A549 (cell line): Measurements from ENCODE around the gene BCL3. TPM values are rescaled to one million over a fixed set of nuclear protein-coding genes. Genes with fewer than 3 reads are reported as not detected.
A peak's percentile ranks its signal among the peaks of the same experiment; 100 is the strongest.

Source experiments
- ATAC-seq, 2 experiments: fragments of 200-7000 bp in 1 of 2; fragments of >200 bp in 1 of 2; cut with Nextera tagmentation in 1 of 2; cut with Tn5 transposase in 1 of 2; 3 replicates each; pipeline versions ENCODE4 v1.8.0 to v1.9.1; 2018 to 2020; ENCODE audit warnings: mild to moderate bottlenecking in 1 of 2, moderate library complexity in 1 of 2
- CTCF ChIA-PET: fragments of 300-600 bp; sonication (Branson Sonifier 250); formaldehyde crosslinking; extraction: SDS; loops from one replicate; lab custom pipeline; 2021; ENCODE audit warnings: antibody characterized with exemption, inconsistent platforms; lab: Yijun Ruan, JAX
- POLR2A ChIA-PET: fragments of 350-600 bp; formaldehyde crosslinking; extraction: SDS; loops from one replicate; lab custom pipeline; 2021; ENCODE audit warnings: antibody characterized with exemption, inconsistent platforms; lab: Yijun Ruan, JAX
- DNase-seq, 2 experiments: peaks; one replicate each; pipeline versions ENCODE4 v3.0.0 to v3.0.0-alpha.2; 2011 to 2016; ENCODE audit warnings: low read depth in 1 of 2, low spot score in 1 of 2
- FAIRE-seq: peaks from 2 replicates; lab custom pipeline; 2011; peaks lifted over from hg19 to GRCh38; lab: Jason Lieb, UNC
- H3K27ac ChIP-seq, 2 experiments: fragments of >200 bp; sonication (Bioruptor Twin); formaldehyde crosslinking; 3 replicates each; pipeline ENCODE4 v1.5.1; 2016 to 2017
- H3K4me1 ChIP-seq: fragments of >200 bp; sonication (Bioruptor Twin); formaldehyde crosslinking; 3 replicates; pipeline ENCODE4 v1.6.1; 2016
- H3K4me2 ChIP-seq: fragments of >200 bp; sonication (Bioruptor Twin); formaldehyde crosslinking; 3 replicates; pipeline ENCODE4 v1.6.1; 2016
- H3K4me3 ChIP-seq: fragments of >200 bp; sonication (Bioruptor Twin); formaldehyde crosslinking; 3 replicates; pipeline ENCODE4 v1.5.1; 2016
- H3K9me3 ChIP-seq: fragments of >200 bp; sonication (Bioruptor Twin); formaldehyde crosslinking; 3 replicates; pipeline ENCODE4 v1.6.1; 2016
- CEBPB ChIP-seq, 2 experiments: fragments of >200 bp in 1 of 2; sonication (Bioruptor Twin) in 1 of 2; formaldehyde crosslinking in 1 of 2; IDR thresholded peaks; 2 replicates each; pipeline ENCODE4 v1.6.1; 2012 to 2016
- CHD4 ChIP-seq: fragments of 200-600 bp; sonication (generic); IDR thresholded peaks from 2 replicates; pipeline ENCODE4 v1.6.1; 2016; ENCODE audit warnings: antibody characterized with exemption, mild to moderate bottlenecking, borderline replicate concordance
- EP300 ChIP-seq, 2 experiments: fragments of >200 bp; sonication (Bioruptor Twin); formaldehyde crosslinking; IDR thresholded peaks; 2 replicates in 1 of 2; 3 replicates in 1 of 2; pipeline ENCODE4 v1.6.1; 2016 to 2017
- ESRRA ChIP-seq: fragments of 150-350 bp; IDR thresholded peaks from 2 replicates; pipeline ENCODE4 v1.6.1; 2014; ENCODE audit warnings: mild to moderate bottlenecking, low read length, borderline replicate concordance
- FOSB ChIP-seq: fragments of 250-450 bp; sonication (Bioruptor Pico); IDR thresholded peaks from 2 replicates; pipeline ENCODE4 v1.5.0; 2020; ENCODE audit warnings: mild to moderate bottlenecking, moderate library complexity
- FOSL2 ChIP-seq, 2 experiments: fragments of 450-650 bp in 1 of 2; fragments of >200 bp in 1 of 2; sonication (Bioruptor Twin) in 1 of 2; formaldehyde crosslinking; IDR thresholded peaks; 2 replicates each; pipeline versions ENCODE4 v1.5.0 to v1.6.1; 2016 to 2020; ENCODE audit warnings: mild to moderate bottlenecking in 1 of 2, moderate library complexity in 1 of 2
- FOXS1 ChIP-seq: fragments of 250-450 bp; sonication (Bioruptor Pico); IDR thresholded peaks from 2 replicates; pipeline ENCODE4 v1.5.0; 2020; ENCODE audit warnings: mild to moderate bottlenecking, moderate library complexity
- GATA3 ChIP-seq: IDR thresholded peaks from 2 replicates; pipeline ENCODE4 v1.6.1; 2012; ENCODE audit warnings: borderline replicate concordance
- HOXB13 ChIP-seq: fragments of 250-450 bp; sonication (Bioruptor Pico); IDR thresholded peaks from 2 replicates; pipeline ENCODE4 v1.5.0; 2020; ENCODE audit warnings: low read depth, mild to moderate bottlenecking, moderate library complexity
- HOXB5 ChIP-seq: fragments of 250-450 bp; sonication (Bioruptor Pico); IDR thresholded peaks from 2 replicates; pipeline ENCODE4 v1.5.0; 2020; ENCODE audit warnings: mild to moderate bottlenecking, moderate library complexity
- KDM1A ChIP-seq: fragments of 200-600 bp; sonication (generic); IDR thresholded peaks from 2 replicates; pipeline ENCODE4 v1.6.1; 2016; ENCODE audit warnings: low read depth, mild to moderate bottlenecking
- MAFK ChIP-seq: fragments of 450-650 bp; IDR thresholded peaks from 2 replicates; pipeline ENCODE4 v1.6.1; 2014; ENCODE audit not compliant: partially characterized antibody
- MAZ ChIP-seq: fragments of 150-350 bp; IDR thresholded peaks from 2 replicates; pipeline ENCODE4 v1.6.1; 2014; ENCODE audit warnings: antibody characterized with exemption, low read depth, low read length, borderline replicate concordance
- POLR2A ChIP-seq: IDR thresholded peaks from 2 replicates; pipeline ENCODE4 v1.6.1; 2012; ENCODE audit warnings: mild to moderate bottlenecking, low read length
- POLR2AphosphoS2 ChIP-seq: conservative IDR thresholded peaks from 2 replicates; pipeline ENCODE4 v1.6.1; 2012; ENCODE audit warnings: low read length, improper control_type of control experiment, inconsistent platforms
- RNF2 ChIP-seq: fragments of 200-600 bp; sonication (generic); IDR thresholded peaks from 2 replicates; pipeline ENCODE4 v1.6.1; 2016; ENCODE audit warnings: low read depth, mild to moderate bottlenecking, antibody characterized with exemption, moderate library complexity, borderline replicate concordance
- SMC3 ChIP-seq: fragments of >200 bp; sonication (Bioruptor Twin); formaldehyde crosslinking; IDR thresholded peaks from 3 replicates; pipeline ENCODE4 v1.6.1; 2018; ENCODE audit warnings: inconsistent platforms
- SREBF2 ChIP-seq: fragments of 450-650 bp; IDR thresholded peaks from 2 replicates; pipeline ENCODE4 v1.6.1; 2014; ENCODE audit warnings: mild to moderate bottlenecking, moderate library complexity
- TP53 ChIP-seq: fragments of 250-450 bp; sonication (Bioruptor Pico); IDR thresholded peaks from 2 replicates; pipeline ENCODE4 v1.5.0; 2021; ENCODE audit warnings: mild to moderate bottlenecking, moderate library complexity
- ZFP36 ChIP-seq: fragments of 450-650 bp; IDR thresholded peaks from 2 replicates; pipeline ENCODE4 v1.6.1; 2014; ENCODE audit warnings: borderline replicate concordance; ENCODE audit not compliant: partially characterized antibody
- ZSCAN20 ChIP-seq: fragments of 250-450 bp; sonication (Bioruptor Pico); IDR thresholded peaks from 2 replicates; pipeline ENCODE4 v1.8.0; 2022; ENCODE audit warnings: mild to moderate bottlenecking, moderate library complexity
- WGBS: methylation state at CpG from one replicate; pipeline ENCODE4 v1.1.6; 2017; ENCODE audit errors: missing lambda C conversion rate; 5-methylcytosine and 5-hydroxymethylcytosine counted together
- polyA plus RNA-seq, 4 experiments: library from polyadenylated mRNA; depleted of rRNA in 3 of 4; stranded (reverse); fragments of >200 nt; fragmentation: RNase III in 1 of 4; extraction: RNeasy Plus Mini Kit Qiagen cat#74134 plus additional on column Dnase treatment in 1 of 4; gene quantifications; 2 replicates in 3 of 4; 3 replicates in 1 of 4; pipeline ENCODE4 v1.2.3, GENCODE V29; 2011 to 2017
- TF ChIP-seq, protein P1 (sequence below): IDR thresholded peaks from 2 replicates; pipeline ENCODE4 v1.6.1; 2012
- TF ChIP-seq, protein P2 (sequence below): IDR thresholded peaks from 2 replicates; pipeline ENCODE4 v1.6.1; 2012; ENCODE audit warnings: low read depth, borderline replicate concordance
- TF ChIP-seq, protein P3 (sequence below): fragments of 450-650 bp; IDR thresholded peaks from 2 replicates; pipeline ENCODE4 v1.6.1; 2014; ENCODE audit warnings: antibody characterized with exemption
- TF ChIP-seq, protein P4 (sequence below): IDR thresholded peaks from 2 replicates; pipeline ENCODE4 v1.6.1; 2012

The BCL3 gene
- polyA plus RNA-seq, 2 of the 4 experiments (the other 2 are of a cell fraction) = 22.6 to 72.1 TPM

DNA sequence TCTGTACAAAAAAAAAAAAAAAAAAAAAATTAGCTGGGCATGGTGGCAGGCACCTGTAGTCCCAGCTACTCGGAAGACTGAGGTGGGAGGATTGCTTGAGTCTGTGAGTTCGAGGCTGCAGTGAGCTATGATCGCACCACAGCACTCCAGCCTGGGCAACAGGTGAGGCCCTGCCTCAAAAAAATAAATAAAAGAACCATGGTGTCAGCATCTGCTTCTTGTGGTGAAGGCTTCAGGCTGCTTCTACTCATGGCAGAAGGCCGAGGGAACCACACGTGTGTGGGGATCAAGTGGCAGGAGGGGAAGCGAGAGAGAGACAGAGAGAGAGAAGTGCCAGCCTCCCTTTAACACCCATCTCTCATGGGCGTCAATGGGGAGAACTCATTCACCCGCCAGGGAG is 13.5 kb downstream of the BCL3 start:
- WGBS = 87% methylated on average over 8 of the region's 8 CpGs
- CTCF ChIA-PET = interaction anchor here (1.6 to 48.5 kb wide), 2 partner anchors 9 to 36 kb away, joined by 11 to 1899 read pairs; no protein-coding TSS in a partner anchor
- TF ChIP-seq, protein P1, sequence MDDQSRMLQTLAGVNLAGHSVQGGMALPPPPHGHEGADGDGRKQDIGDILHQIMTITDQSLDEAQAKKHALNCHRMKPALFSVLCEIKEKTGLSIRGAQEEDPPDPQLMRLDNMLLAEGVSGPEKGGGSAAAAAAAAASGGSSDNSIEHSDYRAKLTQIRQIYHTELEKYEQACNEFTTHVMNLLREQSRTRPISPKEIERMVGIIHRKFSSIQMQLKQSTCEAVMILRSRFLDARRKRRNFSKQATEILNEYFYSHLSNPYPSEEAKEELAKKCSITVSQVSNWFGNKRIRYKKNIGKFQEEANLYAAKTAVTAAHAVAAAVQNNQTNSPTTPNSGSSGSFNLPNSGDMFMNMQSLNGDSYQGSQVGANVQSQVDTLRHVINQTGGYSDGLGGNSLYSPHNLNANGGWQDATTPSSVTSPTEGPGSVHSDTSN = no peak
- no peak for TF ChIP-seq FOSB (CRISPR knock-in tag)
- TF ChIP-seq POLR2A = no peak
- TF ChIP-seq KDM1A = no peak
- no peak for TF ChIP-seq HOXB5 (CRISPR knock-in tag)
- no peak for TF ChIP-seq HOXB13 (CRISPR knock-in tag)
- no peak for TF ChIP-seq POLR2AphosphoS2
- TF ChIP-seq CHD4 = no peak
- no peak for TF ChIP-seq ZSCAN20 (CRISPR knock-in tag)
- no peak for TF ChIP-seq ZFP36
- TF ChIP-seq SMC3 = no peak
- TF ChIP-seq MAZ = no peak

DNA sequence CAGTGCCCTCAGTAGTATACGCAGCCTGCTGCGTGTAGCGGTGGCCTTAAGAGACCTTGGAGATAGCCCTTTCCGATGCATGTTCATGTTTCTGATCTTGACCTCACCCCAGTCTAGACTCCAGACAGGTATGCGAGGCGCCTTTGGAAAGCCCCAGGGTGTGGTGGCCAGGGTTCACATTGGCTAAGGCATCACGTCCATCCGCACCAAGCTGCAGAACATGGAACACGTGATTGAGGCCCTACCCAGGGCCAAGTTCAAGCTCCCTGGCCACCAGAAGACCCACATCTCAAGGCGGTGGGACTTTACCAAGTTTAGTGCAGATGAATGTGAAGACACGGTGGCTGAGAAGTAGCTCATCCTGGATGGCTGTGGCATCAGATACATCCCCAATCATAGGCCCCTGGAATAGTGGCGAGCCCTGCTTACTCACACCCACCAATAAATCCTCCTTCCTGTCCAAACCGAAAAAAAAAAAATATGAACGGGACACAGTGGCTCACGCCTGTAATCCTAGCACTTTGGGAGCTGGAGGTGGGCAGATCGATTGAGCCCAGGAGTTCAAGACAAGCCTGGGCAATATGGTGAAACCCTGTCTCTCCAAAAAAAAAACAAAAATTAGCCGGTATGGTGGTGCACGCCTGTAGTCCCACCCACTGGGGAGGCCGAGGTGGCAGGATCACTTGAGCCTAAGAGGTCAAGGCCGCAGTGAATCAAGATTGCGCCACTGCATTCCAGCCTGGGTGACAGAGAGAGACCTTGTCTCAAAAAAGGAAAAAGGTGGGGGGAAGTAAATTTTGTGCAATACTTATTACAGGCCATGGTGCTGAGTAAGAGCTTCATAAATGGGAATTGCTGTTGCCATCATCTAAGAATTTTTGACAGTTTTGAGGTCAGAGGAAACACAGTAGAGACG is 16.8 kb downstream of the BCL3 start:
- ChIA-PET POLR2A (interaction anchor here (0.7 to 2.3 kb wide), 5 partner anchors 20 to 81 kb away, joined by 3 to 14 read pairs (median 5); partner anchors contain the start of gene NECTIN2), CTCF (interaction anchor here (0.6 to 48.5 kb wide), 10 partner anchors 12 to 188 kb away, joined by 3 to 1899 read pairs (median 10); partner anchors contain the start of gene BCL3)
- Histone ChIP-seq H3K4me3 (no peak overlapping the region), H3K4me1 (peaks cover 40% of the 10 kb centered on the region), H3K9me3 (no peaks in the 10 kb centered on the region), H3K4me2 (0 out of 3 replicates have a peak overlapping the region, but pooled peaks have one; percentile 2), H3K27ac (peak overlapping the region; percentile 31 to 88)
- ATAC-seq (peak; percentile 10 to 51; a peak in 3 of 6 replicates), FAIRE-seq (no peak), DNase-seq (peak in 1 of 2 experiments; percentile 89)
- TF ChIP-seq, protein P2, sequence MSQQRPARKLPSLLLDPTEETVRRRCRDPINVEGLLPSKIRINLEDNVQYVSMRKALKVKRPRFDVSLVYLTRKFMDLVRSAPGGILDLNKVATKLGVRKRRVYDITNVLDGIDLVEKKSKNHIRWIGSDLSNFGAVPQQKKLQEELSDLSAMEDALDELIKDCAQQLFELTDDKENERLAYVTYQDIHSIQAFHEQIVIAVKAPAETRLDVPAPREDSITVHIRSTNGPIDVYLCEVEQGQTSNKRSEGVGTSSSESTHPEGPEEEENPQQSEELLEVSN = peak; percentile 36; the same call in 1 of the 2 replicates
- no peak for TF ChIP-seq FOSL2 (IDR thresholded peaks at IDR 0.05)
- peak; percentile 63 for TF ChIP-seq FOSL2 (CRISPR knock-in tag; IDR thresholded peaks at IDR 0.05)
- peak in 1 of 2 experiments; percentile 24; a peak in 2 of 5 replicates for TF ChIP-seq EP300 (IDR thresholded peaks at IDR 0.05)
- peak; percentile 56 to 94; a peak in 3 of 4 replicates for TF ChIP-seq CEBPB (IDR thresholded peaks at IDR 0.05)
- TF ChIP-seq, protein P3, sequence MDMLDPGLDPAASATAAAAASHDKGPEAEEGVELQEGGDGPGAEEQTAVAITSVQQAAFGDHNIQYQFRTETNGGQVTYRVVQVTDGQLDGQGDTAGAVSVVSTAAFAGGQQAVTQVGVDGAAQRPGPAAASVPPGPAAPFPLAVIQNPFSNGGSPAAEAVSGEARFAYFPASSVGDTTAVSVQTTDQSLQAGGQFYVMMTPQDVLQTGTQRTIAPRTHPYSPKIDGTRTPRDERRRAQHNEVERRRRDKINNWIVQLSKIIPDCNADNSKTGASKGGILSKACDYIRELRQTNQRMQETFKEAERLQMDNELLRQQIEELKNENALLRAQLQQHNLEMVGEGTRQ = peak; percentile 65
- TF ChIP-seq ESRRA = 0 out of 2 replicates have a peak, but pooled peaks have one; percentile 2
- no peak for TF ChIP-seq RNF2
- peak; percentile 30; the same call in 1 of the 2 replicates for TF ChIP-seq GATA3
- no peak for TF ChIP-seq FOXS1
- 0 out of 2 replicates have a peak, but pooled peaks have one; percentile 24 for TF ChIP-seq TP53
- no peak for TF ChIP-seq ZFP36
- TF ChIP-seq MAFK = peak; percentile 39
- no peak for TF ChIP-seq FOSB (CRISPR knock-in tag)
- TF ChIP-seq SREBF2 = no peak
- TF ChIP-seq, protein P4, sequence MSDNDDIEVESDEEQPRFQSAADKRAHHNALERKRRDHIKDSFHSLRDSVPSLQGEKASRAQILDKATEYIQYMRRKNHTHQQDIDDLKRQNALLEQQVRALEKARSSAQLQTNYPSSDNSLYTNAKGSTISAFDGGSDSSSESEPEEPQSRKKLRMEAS = peak; percentile 51
- no peak for TF ChIP-seq CHD4
- 64% methylated on average over 22 of the region's 22 CpGs for WGBS

More for the DNA sequence above, 13.5 kb downstream of the BCL3 start:
- FAIRE-seq (no peak), DNase-seq (peak in 1 of 2 experiments; percentile 52), ATAC-seq (no peak)
- Histone ChIP-seq H3K9me3 (no peaks in the 10 kb centered on the region), H3K4me1 (peaks cover 46% of the 10 kb centered on the region), H3K4me2 (no peak overlapping the region), H3K4me3 (no peak overlapping the region), H3K27ac (peak overlapping the region in 1 of 2 experiments; percentile 88; a peak in 3 of 6 replicates)
- POLR2A ChIA-PET = interaction anchor here (0.6 to 0.7 kb wide), 3 partner anchors 20 to 38 kb away, joined by 3 to 4 read pairs (median 4); no protein-coding TSS in a partner anchor
